HG02623 (cell line): ENCODE data around the gene AIFM3.

Experiments used
- ATAC-seq: cut with Tn5 transposase; IDR thresholded peaks from one replicate; pipeline ENCODE4 v1.9.1; 2021; ENCODE audit warnings: moderate library complexity; ENCODE audit not compliant: unreplicated experiment

AIFM3 gene

GRCh38 chr22:21022955-21023614, 56.0 kb downstream of the AIFM3 start:
- ATAC-seq, result no peak

- no peak for ATAC-seq
Observed at GRCh38 chr22:21025266-21025665, 58.2 kb downstream of the AIFM3 start.

- no peak for ATAC-seq
Observed at GRCh38 chr22:21025763-21026755, 59.0 kb downstream of the AIFM3 start.

GRCh38 chr22:21026783-21027692, 60.0 kb downstream of the AIFM3 start:
- ATAC-seq, result no peak

- ATAC-seq, result no peak
Observed at GRCh38 chr22:21028277-21029251, 61.5 kb downstream of the AIFM3 start.

GRCh38 chr22:21029486-21030025, 62.5 kb downstream of the AIFM3 start:
- no peak for ATAC-seq

- no peak for ATAC-seq
Observed at GRCh38 chr22:21030032-21030431, 63.0 kb downstream of the AIFM3 start.
